Cardiac septum (tissue), 1 donor: ENCODE measurements around the gene MTG1. TPM values are rescaled to one million over a fixed set of nuclear protein-coding genes. Genes with fewer than 3 reads are reported as not detected.
"Not testable (repeated sequence)": the region's sequence is repeated elsewhere in the genome, so short reads cannot be mapped to it uniquely, and the experiment has no call there.

Experiments used
- DNase-seq: peaks from one replicate; pipeline ENCODE4 v3.0.0-alpha.2; 2020; ENCODE audit warnings: low spot score
- intact Hi-C: fragments of 100-400 bp; cut with DNase I; formaldehyde crosslinking; loops from one replicate; pipeline ENCODE4 v1.14.0; 2022
- total RNA-seq: library from RNA; stranded (reverse); fragmentation: NEBNext Ultra II Directional; extraction: Animal tissue kit (Norgen Biotek cat#: 25700); gene quantifications from one replicate; pipeline ENCODE4 v1.2.1, GENCODE V29; 2021
- donor health status: DM: no; HTN: no; CAD: no.

Gene MTG1
- total RNA-seq, 1 donor from 2014 or later: 21.6 TPM

- DNase-seq: peak; percentile 75
- intact Hi-C loops: loop anchor here (10.0 kb wide), 1 partner anchor 47 kb away; no protein-coding TSS in a partner anchor
Measured at GRCh38 chr10:133458021-133458709, 64.2 kb downstream of the MTG1 start.

- intact Hi-C loops: loop anchor here (10.0 kb wide), 1 partner anchor 46 kb away; no protein-coding TSS in a partner anchor
- peak; percentile 75 for DNase-seq
Measured at GRCh38 chr10:133458710-133459453, 64.9 kb downstream of the MTG1 start.

GRCh38 chr10:133459454-133460207, 65.7 kb downstream of the MTG1 start:
- peak; percentile 67 for DNase-seq

GRCh38 chr10:133460208-133460769, 66.3 kb downstream of the MTG1 start:
- intact Hi-C loops: no loop called here
- DNase-seq: no peak

More at GRCh38 chr10:133459454-133460207, 65.7 kb downstream of the MTG1 start:
- intact Hi-C loops: loop anchor here (10.0 kb wide), 1 partner anchor 45 kb away; no protein-coding TSS in a partner anchor

DNA sequence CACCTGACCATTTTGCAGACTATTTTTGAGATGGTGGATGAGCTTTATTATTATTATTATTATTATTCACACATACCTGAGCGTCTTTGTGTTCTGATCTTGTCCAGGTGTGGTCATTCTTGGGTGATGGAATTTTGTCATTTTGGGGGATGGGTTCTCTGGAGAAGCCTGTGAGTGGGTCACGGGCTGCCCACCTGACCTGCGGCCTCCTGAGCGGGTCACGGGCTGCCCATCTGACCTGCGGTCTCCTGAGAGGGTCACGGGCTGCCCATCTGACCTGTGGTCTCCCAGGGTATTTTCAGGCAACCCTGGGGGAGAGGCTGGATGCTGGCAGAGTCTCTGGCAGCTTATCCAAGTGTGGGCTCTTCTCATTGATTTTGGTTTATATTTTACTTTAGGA, 67.1 kb downstream of the MTG1 start:
- intact Hi-C loops: no loop called here
- no peak for DNase-seq

DNA sequence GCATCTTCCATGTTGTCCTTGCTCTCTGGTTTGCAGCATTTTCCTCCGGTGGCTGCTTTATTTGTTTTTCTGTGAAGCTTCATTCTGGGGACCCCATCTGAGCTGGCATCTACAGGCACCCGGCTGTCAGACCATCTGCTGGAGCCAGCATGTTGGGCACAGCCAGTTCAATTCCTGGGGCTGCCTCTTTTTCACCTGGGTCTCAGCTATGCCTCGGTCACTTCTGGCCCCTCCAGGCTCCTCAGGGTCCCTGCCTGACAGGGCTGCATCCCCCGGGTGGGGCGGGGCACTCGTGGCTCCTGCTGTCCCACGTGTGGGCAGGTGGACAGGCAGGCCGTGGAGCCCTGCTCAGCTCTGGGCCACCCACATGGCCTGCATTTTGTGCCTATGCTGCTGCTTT, 67.9 kb downstream of the MTG1 start:
- DNase-seq: peak; percentile 72
- intact Hi-C loops: no loop called here

GRCh38 chr10:133462512-133463305, 68.8 kb downstream of the MTG1 start:
- intact Hi-C loops: no loop called here

DNA sequence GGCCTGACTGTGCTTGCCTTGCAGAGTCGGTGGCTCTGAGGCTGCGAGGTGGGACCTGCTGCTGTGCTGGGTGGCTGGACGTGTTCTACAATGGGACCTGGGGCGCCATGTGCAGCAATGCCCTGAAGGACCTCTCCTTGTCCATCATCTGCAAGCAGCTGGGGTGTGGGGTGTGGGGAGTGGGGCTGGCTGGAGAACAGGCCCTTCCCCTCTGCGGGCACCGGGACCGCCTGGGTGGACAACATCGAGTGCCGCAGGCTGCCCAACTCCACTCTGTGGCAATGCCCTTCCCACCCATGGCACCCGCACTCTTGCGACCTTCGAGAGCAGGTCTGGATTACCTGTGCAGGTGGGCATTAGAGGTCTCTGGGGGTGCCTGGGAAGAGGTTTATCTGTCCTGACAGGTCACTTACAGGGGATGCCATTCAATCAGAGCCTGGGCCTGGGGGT, 70.7 kb downstream of the MTG1 start:
- intact Hi-C loops: no loop called here
- DNase-seq: peak; percentile 74

More at GRCh38 chr10:133462512-133463305, 68.8 kb downstream of the MTG1 start:
- DNase-seq: peak; percentile 75

GRCh38 chr10:133465191-133465949, 71.4 kb downstream of the MTG1 start:
- intact Hi-C loops: no loop called here
- DNase-seq: no peak

DNA sequence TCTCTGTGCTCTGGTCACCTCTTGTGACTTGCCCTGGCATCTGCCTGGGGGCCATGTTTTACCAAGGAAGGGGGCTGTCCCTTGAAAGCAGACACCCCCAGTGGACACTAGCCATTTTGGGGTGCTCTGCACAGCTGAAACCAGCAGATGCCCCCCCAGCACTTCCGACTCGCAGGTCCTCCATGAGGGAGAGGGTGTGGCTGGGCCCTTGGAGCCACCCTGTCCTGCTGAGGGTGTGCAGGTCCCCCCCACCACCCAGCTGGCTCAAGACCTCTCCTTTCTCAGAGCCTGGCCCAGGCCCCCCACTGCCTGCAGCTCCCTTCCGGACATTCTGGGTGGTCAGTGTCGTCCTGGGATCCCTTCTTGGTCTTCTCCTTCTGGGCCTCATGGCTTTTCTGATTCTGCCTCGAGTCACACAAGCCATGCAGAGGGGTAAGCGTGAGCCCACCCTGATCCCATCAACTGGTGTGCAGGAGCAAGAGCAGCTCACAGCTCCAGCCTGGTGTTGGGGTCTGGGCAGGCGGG, 72.1 kb downstream of the MTG1 start:
- intact Hi-C loops: no loop called here
- no peak for DNase-seq

DNA sequence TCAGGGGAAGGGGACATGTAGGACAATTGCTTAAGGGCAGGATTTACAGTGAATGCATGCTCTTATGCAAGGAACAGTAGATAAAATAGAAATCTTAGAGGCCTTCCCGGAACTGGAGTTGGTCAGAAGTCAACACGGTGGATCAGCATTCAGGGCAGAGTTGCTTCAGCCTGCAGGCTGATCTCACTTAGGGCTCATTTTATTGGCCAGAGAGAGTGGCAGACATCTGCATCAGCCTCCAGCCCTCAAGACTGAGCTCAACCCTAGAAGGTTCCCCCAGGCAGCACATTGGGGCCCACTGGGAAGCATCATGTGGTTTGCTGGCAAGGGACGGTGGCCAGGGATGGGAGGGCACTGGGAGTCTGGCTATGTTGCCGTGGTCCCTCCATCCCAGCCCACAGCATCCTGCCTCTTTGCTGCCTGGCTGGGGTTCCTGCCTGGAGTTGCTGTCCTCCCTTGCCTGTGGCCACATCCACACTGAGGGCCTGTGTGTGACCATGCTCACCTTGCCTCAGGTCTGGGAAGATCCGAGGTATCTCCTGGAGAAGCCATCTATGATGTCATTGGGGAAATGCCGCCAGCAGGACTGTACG, 72.8 kb downstream of the MTG1 start:
- peak; percentile 70 for DNase-seq
- intact Hi-C loops: no loop called here

DNA sequence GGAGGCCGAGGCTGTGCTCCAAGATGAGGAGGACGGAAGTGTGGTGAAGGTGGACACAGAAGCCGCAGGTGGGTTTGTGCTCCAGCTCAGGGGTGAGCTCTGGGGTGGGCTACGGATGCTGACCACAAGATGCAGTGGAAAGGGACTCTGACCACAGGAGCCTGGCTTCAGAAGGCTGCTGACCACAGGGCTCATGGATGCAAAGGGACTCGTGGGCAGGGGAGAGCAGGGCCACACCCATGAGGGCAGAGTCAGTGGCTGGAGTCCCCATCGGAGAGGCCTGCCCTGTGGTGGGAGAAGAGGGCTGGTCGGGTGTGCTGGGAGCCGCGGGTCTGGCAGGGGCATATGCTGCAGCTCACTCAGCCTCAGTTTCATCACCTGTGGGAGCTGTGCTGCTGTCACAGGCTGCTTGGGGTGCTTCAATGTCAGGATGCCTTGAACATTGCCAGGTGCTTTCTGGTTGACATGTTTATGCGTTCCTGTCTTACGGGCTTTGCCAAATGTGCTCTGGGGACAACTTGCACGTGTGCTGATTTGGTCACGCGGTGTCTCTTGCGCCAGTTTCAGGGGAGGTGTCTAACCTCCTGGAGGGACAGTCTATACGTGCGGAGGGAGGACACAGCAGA, 73.4 kb downstream of the MTG1 start:
- intact Hi-C loops: no loop called here
- DNase-seq: peak; percentile 76

DNA sequence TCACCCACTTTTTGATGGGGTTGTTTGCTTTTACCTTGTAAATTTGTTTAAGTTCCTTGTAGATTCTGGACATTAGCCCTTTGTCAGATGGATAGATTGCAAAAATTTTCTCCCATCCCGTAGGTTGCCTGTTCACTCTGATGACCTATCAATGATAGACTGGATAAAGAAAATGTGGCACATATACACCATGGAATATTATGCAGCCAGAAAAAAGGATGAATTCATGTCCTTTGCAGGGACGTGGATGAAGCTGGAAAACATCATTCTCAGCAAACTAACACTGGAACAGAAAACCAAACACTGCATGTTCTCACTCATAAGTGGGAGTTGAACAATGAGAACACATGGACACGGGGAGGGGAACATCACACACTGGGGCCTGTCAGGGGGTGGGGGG, 75.2 kb downstream of the MTG1 start:
- intact Hi-C loops, DNase-seq: not testable (repeated sequence)

DNA sequence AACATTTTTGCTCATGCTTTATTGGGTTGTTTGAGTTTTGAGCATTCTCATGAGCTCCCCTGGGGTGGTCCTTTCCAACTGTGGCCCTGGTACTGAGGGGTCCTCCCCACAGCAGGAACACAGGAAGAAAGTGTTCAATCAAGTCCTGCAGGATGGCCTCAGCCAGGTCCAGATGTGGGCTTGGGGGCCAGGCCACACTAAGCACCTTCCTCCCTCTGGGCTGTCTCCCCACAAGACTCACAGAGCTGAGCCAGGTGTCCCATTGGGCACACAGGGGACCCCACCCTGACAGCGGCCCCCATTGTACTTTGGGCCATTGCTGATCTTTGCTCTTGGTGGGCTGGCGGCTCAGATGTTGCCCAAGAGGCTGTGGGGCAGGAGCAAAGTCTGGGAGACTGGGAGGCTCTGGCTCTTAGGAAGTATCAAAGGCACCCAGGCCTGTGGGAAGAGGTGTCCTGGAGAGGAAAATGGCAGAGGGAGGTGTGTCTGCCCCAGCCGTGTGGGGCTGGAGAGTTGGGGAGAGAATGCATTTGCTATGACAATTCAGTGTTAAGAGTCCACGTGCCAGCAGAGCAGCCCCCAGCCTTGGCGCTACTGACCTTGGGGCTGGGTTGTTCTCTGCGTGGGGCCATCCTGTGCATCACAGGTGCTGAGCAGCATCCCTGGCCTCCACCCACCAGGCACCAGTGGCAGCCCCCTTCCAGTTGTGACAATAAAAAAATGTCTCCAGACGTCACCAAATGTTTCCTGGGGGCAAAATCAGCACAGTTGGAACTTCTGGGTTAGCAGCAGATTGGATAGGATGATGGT, 77.5 kb downstream of the MTG1 start:
- peak; percentile 63 for DNase-seq
- intact Hi-C loops: no loop called here
